ENCODE measurements around the gene HCRTR1.

The HCRTR1 gene

GRCh38 chr1:31650161-31651088 is 32.9 kb downstream of the HCRTR1 start:
- DNase-seq = no peak

GRCh38 chr1:31651089-31651420 is 33.6 kb downstream of the HCRTR1 start:
- no peak for DNase-seq

- no peak for DNase-seq
These were observed 34.3 kb downstream of the HCRTR1 start for GRCh38 chr1:31651766-31652165.

GRCh38 chr1:31652891-31653499 is 35.5 kb downstream of the HCRTR1 start:
- no peak for DNase-seq

- no peak for DNase-seq
These were observed 36.4 kb downstream of the HCRTR1 start for GRCh38 chr1:31653717-31654473.

- no peak for DNase-seq
These were observed 36.9 kb downstream of the HCRTR1 start for GRCh38 chr1:31654474-31654776.

- DNase-seq = no peak
These were observed 37.6 kb downstream of the HCRTR1 start for GRCh38 chr1:31655104-31655503.

- no peak for DNase-seq
These were observed 38.3 kb downstream of the HCRTR1 start for GRCh38 chr1:31655756-31656155.

GRCh38 chr1:31657020-31657804 is 39.7 kb downstream of the HCRTR1 start:
- no peak for DNase-seq

GRCh38 chr1:31657972-31658510 is 40.6 kb downstream of the HCRTR1 start:
- no peak for DNase-seq

- no peak for DNase-seq
These were observed 41.2 kb downstream of the HCRTR1 start for GRCh38 chr1:31658721-31659120.

GRCh38 chr1:31659889-31660288 is 42.4 kb downstream of the HCRTR1 start:
- DNase-seq = no peak

- DNase-seq = no peak
These were observed 43.5 kb downstream of the HCRTR1 start for GRCh38 chr1:31660871-31661455.

- DNase-seq = no peak
These were observed 44.4 kb downstream of the HCRTR1 start for GRCh38 chr1:31661856-31662255.

GRCh38 chr1:31662463-31662862 is 45.0 kb downstream of the HCRTR1 start:
- DNase-seq = no peak

- peak; percentile 3 for DNase-seq
These were observed 46.3 kb downstream of the HCRTR1 start for GRCh38 chr1:31663622-31664452.

GRCh38 chr1:31664528-31664927 is 47.0 kb downstream of the HCRTR1 start:
- DNase-seq = no peak

GRCh38 chr1:31665234-31665878 is 47.9 kb downstream of the HCRTR1 start:
- DNase-seq = no peak

GRCh38 chr1:31666263-31666963 is 48.9 kb downstream of the HCRTR1 start:
- no peak for DNase-seq

GRCh38 chr1:31667065-31667785 is 49.7 kb downstream of the HCRTR1 start:
- no peak for DNase-seq

Measured in stimulated activated naive CD4-positive, alpha-beta T cell treated with Interleukin-2 at 50 U/mL for 16 hours (primary cell).